GM12891 (cell line): ENCODE data around the gene LRPAP1.

ENCODE experiments used
- PAX5 ChIP-seq: IDR thresholded peaks from 2 replicates; pipeline ENCODE4 v1.6.1; 2011; ENCODE audit warnings: low read length, moderate library complexity, mild to moderate bottlenecking; ENCODE audit not compliant: insufficient read depth, severe bottlenecking
- POLR2A ChIP-seq: IDR thresholded peaks from 2 replicates; pipeline ENCODE4 v1.6.1; 2011; ENCODE audit warnings: low read depth, low read length, control low read depth
- POLR2AphosphoS5 ChIP-seq: IDR thresholded peaks from 2 replicates; pipeline ENCODE4 v1.6.1; 2011; ENCODE audit warnings: low read depth, low read length, control low read depth
- POU2F2 ChIP-seq: IDR thresholded peaks from 2 replicates; pipeline ENCODE4 v1.6.1; 2011; ENCODE audit warnings: low read depth, mild to moderate bottlenecking, control low read depth, low read length, moderate library complexity
- SPI1 ChIP-seq: IDR thresholded peaks from 2 replicates; pipeline ENCODE4 v1.6.1; 2011; ENCODE audit warnings: low read depth, low read length, control low read depth
- TAF1 ChIP-seq: IDR thresholded peaks from 2 replicates; pipeline ENCODE4 v1.6.1; 2011; ENCODE audit warnings: low read depth, low read length, control low read depth

DNA sequence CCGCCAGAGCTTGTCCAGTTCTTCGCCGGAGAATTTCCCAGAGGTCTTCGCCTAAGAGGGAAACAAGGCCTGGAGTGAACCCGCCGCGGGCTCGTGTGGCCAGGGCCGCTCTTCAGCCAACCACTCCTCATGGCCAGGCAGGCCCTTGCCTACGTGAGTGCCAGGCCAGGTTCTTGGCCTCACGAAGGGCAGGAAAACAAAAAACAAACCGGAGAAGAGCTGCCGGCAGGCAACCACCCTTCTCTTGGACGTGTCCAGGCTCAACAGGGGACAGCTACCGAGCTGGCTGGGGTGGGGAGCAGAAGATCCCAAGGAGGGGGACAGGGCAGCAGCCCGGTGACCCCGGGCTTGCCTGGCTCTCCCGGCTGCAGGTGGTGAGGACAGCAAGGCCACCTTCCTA, 13.3 kb downstream of the LRPAP1 start:
- no peak for TF ChIP-seq POLR2AphosphoS5
- TF ChIP-seq TAF1: no peak
- no peak for TF ChIP-seq SPI1
- no peak for TF ChIP-seq POLR2A
- no peak for TF ChIP-seq POU2F2
- TF ChIP-seq PAX5: no peak
